Left colon (tissue), 2 donors: Measurements from ENCODE around the gene THPO. TPM values are rescaled to one million over a fixed set of nuclear protein-coding genes. Genes with fewer than 3 reads are reported as not detected.

ENCODE experiments used
- ATAC-seq: fragments of 200-7000 bp; cut with Tn5 transposase; one replicate; pipeline ENCODE4 v1.9.1; 2020; ENCODE audit warnings: mild to moderate bottlenecking, moderate library complexity
- DNase-seq, 2 donors: peaks; one replicate each; pipeline ENCODE4 v3.0.0-alpha.2; 2020
- intact Hi-C, 2 donors: fragments of 100-400 bp; cut with DNase I in 1 of 2; cut with micrococcal nuclease in 1 of 2; formaldehyde crosslinking; loops; one replicate each; pipeline versions ENCODE4 v1.11.2 to v1.14.0; 2022; cut with DNase I, micrococcal nuclease
- total RNA-seq, 2 donors: library from RNA; stranded (reverse); fragmentation: NEBNext Ultra II Directional; extraction: Animal tissue kit (Norgen Biotek cat#: 25700); gene quantifications; one replicate each; pipeline ENCODE4 v1.2.1, GENCODE V29; 2021
- donor health status: DM: no; HTN: no; CAD: no.
- donor health status: DM: yes; HTN: yes; CAD: no.

Gene THPO
- total RNA-seq, 2 donors from 2014 or later: not detected

- no peak for DNase-seq
- intact Hi-C loops: loop anchor here in 1 of 2 donors (5.0 to 10.0 kb wide), 2 partner anchors 140 to 172 kb away; no protein-coding TSS in a partner anchor
- no peak for ATAC-seq
These were observed 5.6 kb downstream of the THPO start for GRCh38 chr3:184372296-184372821.

- ATAC-seq (peak; percentile 91), DNase-seq (peak; percentile 69 to 77)
- intact Hi-C loops: loop anchor here in 1 of 2 donors (5.0 to 10.0 kb wide), 2 partner anchors 141 to 173 kb away; no protein-coding TSS in a partner anchor
These were observed 6.4 kb downstream of the THPO start for GRCh38 chr3:184371570-184372018.

- DNase-seq (no peak), ATAC-seq (no peak)
- intact Hi-C loops: no loop called here
These were observed 9.3 kb downstream of the THPO start for GRCh38 chr3:184368586-184369183.

- DNase-seq: no peak
- intact Hi-C loops: no loop called here
- no peak for ATAC-seq
These were observed 9.9 kb downstream of the THPO start for GRCh38 chr3:184368116-184368515.

- intact Hi-C loops: no loop called here
- no peak for DNase-seq
- ATAC-seq: no peak
These were observed 11.3 kb downstream of the THPO start for GRCh38 chr3:184366619-184367289.

- peak; percentile 97 to 98 for DNase-seq
- intact Hi-C loops: no loop called here
- peak; percentile 69 for ATAC-seq
These were observed 15.1 kb downstream of the THPO start for GRCh38 chr3:184362668-184363546.

GRCh38 chr3:184361932-184362667, 15.9 kb downstream of the THPO start:
- ATAC-seq: peak; percentile 50
- peak; percentile 83 to 86 for DNase-seq
- intact Hi-C loops: no loop called here

GRCh38 chr3:184361532-184361931, 16.5 kb downstream of the THPO start, which contains the start of the genes CLCN2 and POLR2H:
Gene CLCN2, minus strand, starts transcription at chr3:184361605. Its CDS starts 126 bp downstream, at chr3:184361479.
Gene POLR2H, plus strand, starts transcription at chr3:184361710. Its CDS starts 1,783 bp downstream, at chr3:184363493.
- intact Hi-C loops: no loop called here
- DNase-seq (peak in 1 of 2 donors; percentile 69), ATAC-seq (peak; percentile 53)

GRCh38 chr3:184360929-184361531, 17.0 kb downstream of the THPO start:
- ATAC-seq: no peak
- DNase-seq: no peak
- intact Hi-C loops: no loop called here

- intact Hi-C loops: no loop called here
- no peak for DNase-seq
These were observed 17.7 kb downstream of the THPO start for GRCh38 chr3:184360070-184360928.

GRCh38 chr3:184359610-184360009, 18.4 kb downstream of the THPO start:
- intact Hi-C loops: no loop called here
- ATAC-seq (no peak), DNase-seq (no peak)

More at GRCh38 chr3:184360070-184360928, 17.7 kb downstream of the THPO start:
- no peak for ATAC-seq

- ATAC-seq (no peak), DNase-seq (no peak)
- intact Hi-C loops: no loop called here
These were observed 19.1 kb downstream of the THPO start for GRCh38 chr3:184358921-184359350.

GRCh38 chr3:184358124-184358767, 19.8 kb downstream of the THPO start:
- DNase-seq (no peak), ATAC-seq (no peak)
- intact Hi-C loops: no loop called here

GRCh38 chr3:184357248-184358123, 20.5 kb downstream of the THPO start:
- ATAC-seq (no peak), DNase-seq (no peak)
- intact Hi-C loops: no loop called here

- ATAC-seq: no peak
- DNase-seq: no peak
- intact Hi-C loops: no loop called here
These were observed 22.6 kb downstream of the THPO start for GRCh38 chr3:184355261-184356040.
